ENCODE data around the gene LIPE. TPM values are rescaled to one million over a fixed set of nuclear protein-coding genes. Genes with fewer than 3 reads are reported as not detected.

LIPE gene
- total RNA-seq, 2 experiments from 2014 or later: 27.8 to 32.8 TPM

Other genes with a start within 250 kb of the LIPE start
- gene DEDD2, start 209.7 kb downstream of the LIPE start, total RNA-seq: 10 to 100 TPM; 25.9 to 27.3 TPM
- 10 to 100 TPM; 11.9 to 15.2 TPM for gene ZNF526, start 207.1 kb downstream of the LIPE start, total RNA-seq
- 10 to 100 TPM; 32.6 to 43.5 TPM for gene GSK3A, start 184.8 kb downstream of the LIPE start, total RNA-seq
- 10 to 100 TPM; 65.5 to 66.4 TPM for gene ERF, start 172.3 kb downstream of the LIPE start, total RNA-seq
- 10 to 100 TPM; 62.8 to 66.3 TPM for gene CIC, start 158.1 kb downstream of the LIPE start, total RNA-seq
- gene PRR19, start 125.3 kb downstream of the LIPE start, total RNA-seq: 1 to 10 TPM in 1 of 2 experiments, under 1 TPM in 1; 0.63 to 1.0 TPM
- 10 to 100 TPM; 43.4 to 53.9 TPM for gene PAFAH1B3, start 124.8 kb downstream of the LIPE start, total RNA-seq
- gene TMEM145, start 114.1 kb downstream of the LIPE start, total RNA-seq: under 1 TPM; 0.53 to 0.69 TPM
- gene MEGF8, start 101.8 kb downstream of the LIPE start, total RNA-seq: 1 to 10 TPM; 5.2 to 5.3 TPM
- not detected for gene CNFN, start 37.1 kb downstream of the LIPE start, total RNA-seq
- not detected for gene CXCL17, start 15.6 kb upstream of the LIPE start, total RNA-seq
- gene CEACAM1, start 101.1 kb upstream of the LIPE start, total RNA-seq: 1 to 10 TPM; 2.0 to 3.6 TPM
- gene CEACAM8, start 167.5 kb upstream of the LIPE start, total RNA-seq: not detected

Data from activated CD4-positive, alpha-beta T cell treated with anti-CD3 and anti-CD28 coated beads for 36 hours (primary cell).